ENCODE data around the gene RARB. TPM values are rescaled to one million over a fixed set of nuclear protein-coding genes. Genes with fewer than 3 reads are reported as not detected.

The RARB gene
- total RNA-seq, 1 donor from 2014 or later: not detected

GRCh38 chr3:25573386-25574171 lies 145.5 kb downstream of the RARB start:
- H3K36me3 Mint-ChIP-seq (ENCODE audit: low read depth, unreplicated experiment): no peaks in the 10 kb centered on the region
- TF ChIP-seq CTCF (IDR thresholded peaks at IDR 0.05; ENCODE audit: unreplicated experiment): no peak
- DNase-seq (ENCODE audit: low spot score): no peak
- no peak overlapping the region for H3K4me3 Mint-ChIP-seq (ENCODE audit: unreplicated experiment)
- H3K27ac Mint-ChIP-seq (ENCODE audit: unreplicated experiment): peak overlapping the region; percentile 20
- peaks cover 3% of the 10 kb centered on the region for H3K27me3 Mint-ChIP-seq (ENCODE audit: unreplicated experiment)
- H3K4me1 Mint-ChIP-seq (ENCODE audit: unreplicated experiment): peaks cover 3% of the 10 kb centered on the region
- no peaks in the 10 kb centered on the region for H3K9me3 Mint-ChIP-seq (ENCODE audit: unreplicated experiment)

GRCh38 chr3:25574172-25574765 lies 146.2 kb downstream of the RARB start:
- Mint-ChIP-seq H3K27ac (ENCODE audit: unreplicated experiment) (no peak overlapping the region), H3K36me3 (ENCODE audit: low read depth, unreplicated experiment) (no peaks in the 10 kb centered on the region), H3K4me3 (ENCODE audit: unreplicated experiment) (no peak overlapping the region), H3K4me1 (ENCODE audit: unreplicated experiment) (peaks cover under 1% of the 10 kb centered on the region), H3K9me3 (ENCODE audit: unreplicated experiment) (no peaks in the 10 kb centered on the region), H3K27me3 (ENCODE audit: unreplicated experiment) (peaks cover 2% of the 10 kb centered on the region)
- TF ChIP-seq CTCF (IDR thresholded peaks at IDR 0.05; ENCODE audit: unreplicated experiment): no peak
- DNase-seq (ENCODE audit: low spot score): no peak

- DNase-seq (ENCODE audit: low spot score): no peak
- Mint-ChIP-seq H3K27me3 (ENCODE audit: unreplicated experiment) (peaks cover 2% of the 10 kb centered on the region), H3K4me3 (ENCODE audit: unreplicated experiment) (no peak overlapping the region), H3K4me1 (ENCODE audit: unreplicated experiment) (no peaks in the 10 kb centered on the region), H3K9me3 (ENCODE audit: unreplicated experiment) (no peaks in the 10 kb centered on the region), H3K36me3 (ENCODE audit: low read depth, unreplicated experiment) (no peaks in the 10 kb centered on the region), H3K27ac (ENCODE audit: unreplicated experiment) (no peak overlapping the region)
- TF ChIP-seq CTCF (IDR thresholded peaks at IDR 0.05; ENCODE audit: unreplicated experiment): no peak
Measured at GRCh38 chr3:25575001-25575400, 146.9 kb downstream of the RARB start.

- H3K9me3 Mint-ChIP-seq (ENCODE audit: unreplicated experiment): no peaks in the 10 kb centered on the region
- no peak for TF ChIP-seq CTCF (IDR thresholded peaks at IDR 0.05; ENCODE audit: unreplicated experiment)
- no peaks in the 10 kb centered on the region for H3K4me1 Mint-ChIP-seq (ENCODE audit: unreplicated experiment)
- H3K36me3 Mint-ChIP-seq (ENCODE audit: low read depth, unreplicated experiment): no peaks in the 10 kb centered on the region
- H3K27ac Mint-ChIP-seq (ENCODE audit: unreplicated experiment): no peak overlapping the region
- no peak overlapping the region for H3K4me3 Mint-ChIP-seq (ENCODE audit: unreplicated experiment)
- no peak for DNase-seq (ENCODE audit: low spot score)
- H3K27me3 Mint-ChIP-seq (ENCODE audit: unreplicated experiment): peaks cover 2% of the 10 kb centered on the region
Measured at GRCh38 chr3:25576146-25576545, 148.1 kb downstream of the RARB start.

GRCh38 chr3:25576831-25577454 lies 148.9 kb downstream of the RARB start:
- Mint-ChIP-seq H3K27ac (ENCODE audit: unreplicated experiment) (no peak overlapping the region), H3K9me3 (ENCODE audit: unreplicated experiment) (no peaks in the 10 kb centered on the region), H3K4me3 (ENCODE audit: unreplicated experiment) (no peak overlapping the region), H3K27me3 (ENCODE audit: unreplicated experiment) (peaks cover 2% of the 10 kb centered on the region), H3K36me3 (ENCODE audit: low read depth, unreplicated experiment) (no peaks in the 10 kb centered on the region), H3K4me1 (ENCODE audit: unreplicated experiment) (peaks cover 3% of the 10 kb centered on the region)
- no peak for DNase-seq (ENCODE audit: low spot score)
- peak; percentile 42 for TF ChIP-seq CTCF (IDR thresholded peaks at IDR 0.05; ENCODE audit: unreplicated experiment)

Measured in endothelial cell (in vitro differentiated cells).